Mucosa of descending colon (tissue), 3 donors: ENCODE data around the gene ARHGAP5. TPM values are rescaled to one million over a fixed set of nuclear protein-coding genes. Genes with fewer than 3 reads are reported as not detected.

Experiments
- ATAC-seq: fragments of 200-7000 bp; cut with Tn5 transposase; one replicate; pipeline ENCODE4 v1.9.1; 2020; ENCODE audit warnings: mild to moderate bottlenecking, moderate library complexity
- DNase-seq, 3 donors: peaks; one replicate each; pipeline ENCODE4 v3.0.0-alpha.2; 2020
- H3K36me3 ChIP-seq: fragments of 200-600 bp; one replicate; pipeline ENCODE4 v1.8.0; 2021; ENCODE audit warnings: low read depth, mild to moderate bottlenecking
- H3K4me1 ChIP-seq: fragments of 200-600 bp; one replicate; pipeline ENCODE4 v1.8.0; 2021; ENCODE audit warnings: low read depth, mild to moderate bottlenecking
- H3K4me3 ChIP-seq: fragments of 200-600 bp; one replicate; pipeline ENCODE4 v1.8.0; 2021; ENCODE audit warnings: mild to moderate bottlenecking
- H3K9me3 ChIP-seq: fragments of 200-600 bp; one replicate; pipeline ENCODE4 v1.8.0; 2021; ENCODE audit warnings: mild to moderate bottlenecking
- CTCF ChIP-seq: fragments of 200-600 bp; IDR thresholded peaks from one replicate; pipeline ENCODE4 v1.8.0; 2022; ENCODE audit warnings: antibody characterized with exemption, mild to moderate bottlenecking
- intact Hi-C, 2 donors: fragments of 100-400 bp; cut with DNase I in 1 of 2; cut with micrococcal nuclease in 1 of 2; formaldehyde crosslinking; loops; one replicate each; pipeline versions ENCODE4 v1.11.0 to v1.11.1; 2022; cut with DNase I, micrococcal nuclease
- total RNA-seq, 3 donors: library from RNA; stranded (reverse); fragmentation: NEBNext Ultra II Directional in 2 of 3; extraction: Animal tissue kit (Norgen Biotek cat#: 25700) in 2 of 3; gene quantifications; one replicate each; pipeline versions ENCODE4 v1.2.1 to v1.2.4, GENCODE V29; 2021 to 2023
- donor health status: DM: no; HTN: no; CAD: no; lungs with moderate emphysema.
- donor health status: DM: no; HTN: no; CAD: no.
- donor health status: DM: no; HTN: yes; CAD: no.

ARHGAP5 gene
- total RNA-seq, 3 donors from 2014 or later = 94.7 to 203 (median 106) TPM

GRCh38 chr14:32039401-32040030 lies 37.6 kb upstream of the ARHGAP5 start:
- TF ChIP-seq CTCF = no peak
- Histone ChIP-seq H3K9me3 (no peaks in the 10 kb centered on the region), H3K4me1 (no peaks in the 10 kb centered on the region), H3K36me3 (no peaks in the 10 kb centered on the region), H3K4me3 (no peak overlapping the region)
- no peak for DNase-seq
- ATAC-seq = no peak
- intact Hi-C loops = no loop called here

- ATAC-seq (no peak), DNase-seq (no peak)
- Histone ChIP-seq H3K9me3 (no peaks in the 10 kb centered on the region), H3K4me1 (no peaks in the 10 kb centered on the region), H3K36me3 (no peaks in the 10 kb centered on the region), H3K4me3 (no peak overlapping the region)
- TF ChIP-seq CTCF = no peak
- intact Hi-C loops = no loop called here
These were observed 33.5 kb upstream of the ARHGAP5 start for GRCh38 chr14:32043624-32044023.

- DNase-seq = no peak
- intact Hi-C loops = no loop called here
- no peak for ATAC-seq
These were observed 32.6 kb upstream of the ARHGAP5 start for GRCh38 chr14:32044454-32044853.

GRCh38 chr14:32047791-32048190 lies 29.3 kb upstream of the ARHGAP5 start:
- H3K4me3 ChIP-seq = no peak overlapping the region
- no peak for ATAC-seq
- H3K36me3 ChIP-seq = no peaks in the 10 kb centered on the region
- DNase-seq = no peak
- no peak for TF ChIP-seq CTCF
- H3K9me3 ChIP-seq = no peaks in the 10 kb centered on the region
- no peaks in the 10 kb centered on the region for H3K4me1 ChIP-seq
- intact Hi-C loops = no loop called here

More at GRCh38 chr14:32044454-32044853, 32.6 kb upstream of the ARHGAP5 start:
- TF ChIP-seq CTCF = no peak
- H3K4me1 ChIP-seq = no peaks in the 10 kb centered on the region
- no peaks in the 10 kb centered on the region for H3K9me3 ChIP-seq
- H3K36me3 ChIP-seq = no peaks in the 10 kb centered on the region
- no peak overlapping the region for H3K4me3 ChIP-seq

- Histone ChIP-seq H3K4me1 (no peaks in the 10 kb centered on the region), H3K36me3 (no peaks in the 10 kb centered on the region), H3K9me3 (no peaks in the 10 kb centered on the region), H3K4me3 (no peak overlapping the region)
- intact Hi-C loops = no loop called here
- no peak for TF ChIP-seq CTCF
- no peak for ATAC-seq
- DNase-seq = no peak
These were observed 27.6 kb upstream of the ARHGAP5 start for GRCh38 chr14:32049361-32050088.
